Measurements from ENCODE around the gene FAM227B.
"Not testable (repeated sequence)": the region's sequence is repeated elsewhere in the genome, so short reads cannot be mapped to it uniquely, and the experiment has no call there.

FAM227B gene

DNA sequence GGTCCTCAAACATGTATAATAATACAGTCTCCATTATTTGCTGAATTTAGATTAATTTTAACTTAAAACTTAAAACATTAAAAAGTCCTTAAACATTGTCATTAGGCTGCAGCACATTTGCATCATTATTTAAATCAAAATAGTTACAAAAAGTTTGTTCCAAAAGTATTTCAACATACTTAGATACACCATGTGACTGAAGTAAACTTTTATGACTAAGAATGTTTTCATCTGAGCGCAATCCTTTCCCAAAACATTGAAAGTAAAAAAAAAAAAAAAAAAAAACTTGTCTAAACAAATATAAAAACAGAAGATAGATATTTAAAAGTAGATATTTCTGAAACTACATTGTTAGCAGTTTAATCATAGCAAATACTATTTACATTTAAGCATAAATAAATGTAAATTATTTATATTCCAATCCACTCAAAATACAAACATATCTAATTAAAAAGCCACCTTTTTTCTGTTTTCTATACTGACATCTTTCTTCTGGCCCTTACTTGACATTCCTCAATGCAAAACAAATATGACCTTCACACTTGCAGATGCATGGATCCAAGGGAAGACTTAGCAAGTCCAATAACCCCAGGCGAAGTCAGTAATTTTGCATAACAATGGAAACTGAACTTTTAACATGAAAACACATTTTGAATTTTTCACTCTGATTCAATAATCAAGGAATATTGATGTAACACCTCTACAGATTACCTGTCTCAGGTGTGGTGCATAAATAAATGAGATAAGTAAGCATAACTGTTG is 10.3 kb downstream of the FAM227B start:
- no peak for DNase-seq (ENCODE audit: low read depth)

DNA sequence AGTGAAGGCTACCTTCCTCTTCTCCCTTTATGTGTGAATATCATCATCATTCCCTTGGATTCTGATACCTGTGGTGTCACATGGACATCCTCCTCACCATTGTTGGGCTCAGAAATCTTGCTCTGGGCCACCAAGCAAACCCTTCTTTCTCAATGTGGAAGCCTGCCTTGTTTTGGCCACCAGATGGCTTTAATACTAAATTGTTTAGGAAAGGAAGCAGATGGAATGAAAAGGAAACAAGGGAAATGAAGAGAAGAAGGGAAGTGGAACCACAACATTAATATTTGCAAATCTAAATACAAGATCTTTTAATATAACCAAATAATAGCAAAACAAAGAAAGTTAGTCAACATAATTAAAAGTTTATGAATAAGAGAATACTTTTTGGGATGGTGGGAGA is 14.0 kb downstream of the FAM227B start:
- no peak for DNase-seq (ENCODE audit: low read depth)

DNA sequence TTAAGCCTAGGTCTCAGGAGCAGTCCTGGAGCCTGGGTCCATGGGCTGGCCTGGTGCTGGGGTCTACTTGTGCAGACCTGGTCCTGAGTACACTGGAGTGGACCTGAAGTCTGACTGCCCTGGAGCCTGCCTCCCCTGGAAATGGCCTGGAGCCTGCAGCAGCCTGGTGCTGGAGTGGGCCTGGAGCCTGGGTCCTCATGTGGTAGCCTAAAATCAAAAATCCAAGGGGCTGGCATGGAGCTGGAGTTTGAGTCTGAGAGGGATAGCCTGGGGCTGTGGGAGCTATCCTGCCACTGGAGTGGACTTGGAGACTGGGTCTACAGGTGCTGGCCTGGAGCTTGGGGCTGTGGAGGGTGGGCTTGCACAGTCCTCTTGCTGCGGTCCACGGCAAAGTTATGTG is 15.0 kb downstream of the FAM227B start:
- DNase-seq (ENCODE audit: low read depth) = no peak

DNA sequence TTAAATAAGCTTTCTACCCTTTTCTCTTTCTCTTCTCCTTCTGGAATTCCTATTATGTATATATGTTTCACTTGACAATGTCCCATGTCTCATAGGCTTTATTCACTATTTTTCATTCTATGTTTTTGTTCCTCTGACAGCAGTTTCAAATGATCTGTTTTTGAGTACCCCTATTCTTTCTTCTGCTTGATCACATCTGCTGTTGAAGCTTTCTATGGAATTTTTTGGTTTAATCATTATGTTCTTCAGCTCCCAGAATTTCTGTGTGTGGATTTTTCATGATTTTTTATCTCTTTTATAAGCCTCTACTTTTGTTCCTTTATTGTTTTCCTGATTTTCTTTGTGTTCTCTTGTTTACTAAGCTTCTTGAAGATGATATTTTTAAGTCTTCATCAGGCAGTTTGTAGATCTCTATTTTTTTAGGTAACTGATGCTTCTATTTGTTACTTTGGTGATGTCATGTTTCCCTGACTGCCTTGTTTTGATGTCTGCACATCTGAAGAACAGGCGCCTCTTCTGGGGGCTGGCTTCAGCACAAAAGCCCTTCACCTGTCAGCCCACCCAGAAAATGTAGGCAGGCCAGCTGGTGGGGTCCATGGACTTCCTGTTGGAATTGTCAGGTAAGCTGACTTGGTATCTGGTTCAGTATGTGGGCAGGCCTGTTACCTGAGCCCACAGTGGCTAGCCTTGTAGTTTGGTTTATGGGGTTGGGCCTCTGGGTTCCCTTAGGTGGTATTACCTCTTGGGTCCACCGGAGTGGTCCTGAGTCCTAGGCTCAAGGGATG is 15.8 kb downstream of the FAM227B start:
- DNase-seq (ENCODE audit: low read depth) = no peak

DNA sequence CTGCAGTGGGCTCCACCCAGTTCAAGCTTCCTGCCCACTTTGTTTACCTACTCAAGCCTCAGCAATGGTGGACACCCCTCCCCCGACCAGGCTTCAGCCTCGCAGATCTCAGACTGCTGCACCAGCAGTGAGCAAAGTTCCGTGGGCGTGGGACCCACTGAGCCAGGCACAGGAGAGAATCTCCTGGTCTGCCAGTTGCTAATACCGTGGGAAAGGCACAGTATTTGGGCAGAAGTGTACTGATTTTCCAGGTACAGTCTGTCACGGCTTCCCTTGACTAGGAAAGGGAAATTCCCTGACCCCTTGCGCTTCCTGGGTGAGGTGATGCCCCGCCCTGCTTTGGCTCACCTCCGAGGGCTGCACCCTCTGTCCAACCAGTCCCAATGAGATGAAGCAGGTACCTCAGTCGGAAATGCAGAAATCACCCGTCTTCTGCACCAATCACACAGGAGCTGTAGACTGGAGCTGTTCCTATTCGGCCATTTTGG is 27.7 kb downstream of the FAM227B start:
- DNase-seq (ENCODE audit: low read depth) = not testable (repeated sequence)

DNA sequence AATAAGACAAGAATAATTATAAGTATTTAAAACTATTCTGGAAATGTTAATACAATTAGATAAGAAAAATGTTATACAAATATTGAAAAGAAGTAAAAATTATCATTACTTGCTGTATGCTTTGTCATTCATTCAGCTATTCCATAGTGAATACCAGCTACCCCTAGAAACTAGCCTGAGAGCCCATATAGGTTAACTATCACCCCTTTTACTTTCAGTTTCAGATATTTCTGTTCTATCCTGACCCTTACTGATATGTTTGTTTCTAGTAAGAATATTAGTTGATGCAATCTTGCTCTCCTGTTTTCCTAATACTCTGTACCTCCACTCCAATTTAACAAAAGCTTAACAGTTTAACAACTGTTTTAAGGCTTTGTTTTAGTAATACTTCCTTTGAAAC is 31.6 kb downstream of the FAM227B start:
- no peak for DNase-seq (ENCODE audit: low read depth)

DNA sequence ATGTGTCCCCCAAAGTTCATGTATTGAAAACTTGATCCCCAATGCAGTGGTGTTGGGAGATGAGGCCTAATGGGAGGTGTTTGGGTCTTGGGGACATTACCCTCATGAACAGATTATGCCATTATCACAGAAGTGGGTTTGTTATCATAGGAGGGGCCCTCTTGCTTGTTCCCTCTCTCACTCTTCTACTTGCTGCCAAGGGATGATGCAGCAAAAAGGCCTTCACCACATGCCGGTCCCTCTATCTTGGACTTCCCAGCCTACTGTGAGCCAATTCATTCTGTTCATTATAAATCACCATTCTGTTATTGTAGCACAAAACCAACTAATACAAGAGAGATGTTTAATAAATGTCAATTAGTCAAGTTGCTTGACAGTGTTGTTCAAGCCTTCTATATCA is 47.2 kb downstream of the FAM227B start:
- no peak for DNase-seq (ENCODE audit: low read depth)

DNA sequence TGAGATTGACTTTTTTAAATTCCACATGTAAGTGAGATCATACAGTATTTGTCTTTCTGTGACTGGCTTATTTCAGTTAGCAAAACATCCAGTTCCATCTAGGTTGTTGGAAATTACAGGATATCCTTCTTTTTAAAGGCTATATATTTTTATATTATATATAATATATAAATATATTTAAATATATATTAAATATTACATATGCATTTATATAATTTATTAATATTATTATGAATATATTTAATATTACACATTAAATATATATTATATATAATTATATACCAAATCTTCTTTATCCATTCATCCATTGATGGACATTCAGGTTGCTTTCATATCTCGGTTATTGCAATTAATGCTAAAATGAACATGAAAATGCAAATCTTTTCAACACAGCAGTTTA is 49.9 kb downstream of the FAM227B start:
- no peak for DNase-seq (ENCODE audit: low read depth)

DNA sequence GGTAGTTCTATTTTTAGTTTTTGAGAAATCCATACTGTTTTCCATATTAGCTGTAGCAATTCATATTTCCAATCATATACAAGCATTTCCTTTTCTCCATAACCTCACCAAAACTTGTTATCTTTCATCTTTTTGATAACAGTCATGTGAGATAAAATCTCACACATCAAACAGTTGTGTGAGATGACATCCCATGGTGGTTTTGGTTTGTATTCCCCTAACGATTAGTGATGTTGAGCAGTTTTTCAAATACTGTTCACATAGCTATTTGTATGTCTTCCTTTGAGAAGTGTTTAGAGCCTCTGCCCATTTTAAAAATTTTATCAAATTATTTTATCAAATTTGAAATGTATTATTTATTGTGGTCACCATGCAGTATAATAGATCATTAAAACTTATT is 50.4 kb downstream of the FAM227B start:
- no peak for DNase-seq (ENCODE audit: low read depth)

DNA sequence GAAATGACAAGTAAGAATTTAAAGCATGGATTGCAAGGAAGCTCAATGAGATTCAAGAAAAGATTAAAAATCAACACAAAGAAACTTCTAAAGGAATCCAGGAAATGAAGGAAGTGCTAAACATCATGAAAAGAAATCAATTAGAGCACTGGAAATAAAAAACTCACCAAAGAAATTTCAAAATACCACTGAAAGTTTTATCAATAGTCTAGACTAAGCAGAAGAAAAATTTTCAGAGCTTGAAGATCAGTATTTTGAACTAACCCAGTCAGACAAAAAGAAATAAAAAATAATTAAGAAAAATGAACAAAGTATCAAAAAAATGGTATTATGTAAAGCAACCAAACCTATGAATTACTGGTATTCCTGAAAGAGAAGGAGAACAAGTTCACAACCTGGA is 60.6 kb downstream of the FAM227B start:
- no peak for DNase-seq (ENCODE audit: low read depth)

DNA sequence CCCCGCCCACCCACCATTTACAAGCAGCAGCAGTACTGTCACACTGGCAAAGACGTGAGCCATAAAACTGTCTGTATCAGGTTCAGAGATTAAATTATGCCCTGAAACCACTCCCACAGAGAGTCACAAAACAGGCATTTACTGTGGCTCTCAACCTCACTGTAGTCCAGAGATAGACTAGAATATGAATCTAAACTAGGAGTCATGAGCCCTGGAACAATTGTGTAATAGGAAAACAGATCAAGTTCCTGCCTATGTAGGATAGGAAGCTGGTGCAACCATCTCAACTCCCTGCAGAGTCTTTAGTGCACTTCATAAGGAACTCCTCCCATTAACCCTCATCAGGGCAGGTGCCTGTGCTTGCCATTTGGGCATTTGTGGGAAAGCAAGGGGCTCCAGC is 61.7 kb downstream of the FAM227B start:
- DNase-seq (ENCODE audit: low read depth) = no peak

DNA sequence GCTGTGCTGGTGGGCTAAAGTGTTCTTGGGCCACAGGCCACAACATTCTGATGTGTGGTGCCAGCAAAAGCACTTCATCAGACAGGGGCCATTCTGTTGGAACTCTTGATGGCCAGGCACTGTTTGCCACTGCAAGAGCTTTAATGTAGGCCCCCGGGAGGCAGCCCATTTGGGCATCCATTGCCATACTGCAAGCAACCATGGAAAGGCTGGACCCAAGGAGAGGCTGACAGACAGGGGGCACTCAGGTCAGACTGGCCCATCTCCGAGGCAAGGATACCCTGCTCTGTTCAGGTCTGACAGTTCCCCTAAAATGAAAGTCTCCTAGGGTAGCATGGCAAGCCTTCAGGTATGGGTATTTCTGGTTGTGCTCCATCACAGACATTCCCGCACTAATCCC is 64.2 kb downstream of the FAM227B start:
- DNase-seq (ENCODE audit: low read depth) = no peak

DNA sequence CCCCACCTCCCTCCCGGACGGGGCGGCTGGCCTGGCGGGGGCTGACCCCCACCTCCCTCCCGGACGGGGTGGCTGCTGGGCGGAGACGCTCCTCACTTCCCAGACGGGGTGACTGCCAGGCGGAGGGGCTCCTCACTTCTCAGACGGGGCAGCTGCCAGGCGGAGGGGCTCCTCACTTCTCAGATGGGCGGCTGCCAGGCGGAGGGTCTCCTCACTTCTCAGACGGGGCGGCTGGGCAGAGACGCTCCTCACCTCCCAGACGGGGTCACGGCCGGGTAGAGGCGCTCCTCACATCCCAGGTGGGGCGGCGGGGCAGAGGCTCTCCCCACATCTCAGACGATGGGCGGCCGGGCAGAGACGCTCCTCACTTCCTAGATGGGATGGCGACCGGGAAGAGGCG is 70.3 kb downstream of the FAM227B start:
- DNase-seq (ENCODE audit: low read depth) = not testable (repeated sequence)

DNA sequence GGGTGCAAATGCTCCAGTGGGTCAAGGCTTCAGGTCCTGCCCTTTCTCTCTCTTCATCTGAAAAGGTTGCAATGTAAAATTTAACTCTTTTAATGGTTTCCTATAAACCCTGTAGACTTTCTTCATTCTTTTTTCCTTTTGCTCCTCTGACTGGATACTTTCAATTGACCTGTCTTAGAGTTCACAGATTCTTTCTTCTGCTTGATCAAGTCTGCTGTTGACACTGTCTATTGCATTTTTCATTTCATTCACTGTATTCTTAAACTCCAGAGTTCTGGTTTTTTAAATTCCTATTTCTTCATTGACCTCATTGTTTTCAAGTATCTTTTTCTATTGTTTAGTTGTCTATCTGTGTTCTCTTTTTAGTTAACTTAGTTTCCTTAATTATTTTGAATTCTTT is 82.1 kb downstream of the FAM227B start:
- DNase-seq (ENCODE audit: low read depth) = no peak

DNA sequence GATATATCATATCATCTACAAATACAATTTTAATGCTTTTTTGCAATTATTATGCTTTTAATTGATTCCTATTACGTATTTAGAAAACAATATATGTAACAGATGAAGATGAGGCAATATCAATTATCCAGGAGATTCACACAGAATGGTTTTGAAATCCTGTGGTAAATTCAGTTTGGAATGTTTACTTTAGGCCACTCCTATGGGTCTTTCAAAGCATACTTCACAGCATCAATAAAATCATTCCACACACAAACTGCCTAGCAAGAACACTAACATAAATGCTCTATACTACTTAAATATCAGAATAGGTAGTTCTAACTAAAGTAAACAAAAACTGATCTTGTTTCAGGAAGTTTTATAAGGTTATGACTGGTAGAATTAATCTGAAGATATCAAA is 90.5 kb downstream of the FAM227B start:
- DNase-seq (ENCODE audit: low read depth) = peak; percentile 22

DNA sequence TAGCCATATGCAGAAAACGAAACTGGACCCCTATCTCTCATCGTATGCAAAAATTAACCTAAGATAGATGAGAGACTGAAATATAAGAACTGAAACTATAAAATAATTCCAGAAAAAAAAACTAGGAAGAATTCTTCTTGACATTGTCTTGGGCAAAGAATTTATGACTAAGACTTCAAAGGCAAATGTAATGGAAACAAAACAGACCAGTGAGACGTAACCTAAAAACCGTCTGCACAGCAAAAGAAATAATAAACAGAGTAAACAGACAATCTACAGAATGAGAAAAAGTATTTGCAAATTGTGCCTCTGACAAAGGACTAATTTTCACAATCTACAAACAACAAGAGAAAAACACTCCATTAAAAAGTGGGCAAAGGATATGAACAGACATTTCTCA is 92.3 kb downstream of the FAM227B start:
- DNase-seq (ENCODE audit: low read depth) = no peak

DNA sequence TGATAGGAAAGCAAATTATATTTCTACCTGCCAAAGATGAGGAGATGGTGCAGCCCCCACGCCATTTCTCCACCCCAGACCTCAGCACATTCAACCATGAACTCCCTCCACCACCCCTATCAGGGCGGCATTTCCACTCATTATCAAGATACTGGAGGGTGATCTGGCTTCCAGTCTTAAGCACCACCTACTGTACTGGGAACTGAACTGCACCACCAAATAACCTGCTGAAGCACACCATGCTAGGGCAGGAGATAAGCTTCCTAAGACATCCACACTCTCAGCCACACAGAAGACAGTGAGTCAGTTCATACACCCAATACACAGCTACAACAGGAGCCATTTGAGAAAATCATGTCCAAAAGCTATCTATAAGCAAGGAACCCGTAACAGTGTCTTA is 98.8 kb downstream of the FAM227B start:
- no peak for DNase-seq (ENCODE audit: low read depth)

DNA sequence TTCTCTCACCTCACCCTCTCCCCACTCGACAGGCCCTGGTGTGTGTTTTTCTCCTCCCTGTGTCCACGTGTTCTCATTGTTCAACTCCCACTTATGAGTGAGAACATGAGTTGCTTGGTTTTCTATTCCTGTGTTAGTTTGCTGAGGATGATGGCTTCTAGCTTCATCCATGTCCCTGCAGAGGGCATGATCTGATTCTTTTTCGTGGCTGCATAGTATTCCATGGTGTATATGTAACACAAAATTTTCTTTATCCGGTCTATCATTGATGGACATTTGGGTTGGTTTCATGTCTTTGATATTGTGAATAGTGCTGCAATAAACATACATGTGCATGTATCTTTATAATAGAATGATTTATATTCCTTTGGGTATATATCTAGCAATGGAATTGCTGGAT is 107.9 kb downstream of the FAM227B start:
- not testable (repeated sequence) for DNase-seq (ENCODE audit: low read depth)

DNA sequence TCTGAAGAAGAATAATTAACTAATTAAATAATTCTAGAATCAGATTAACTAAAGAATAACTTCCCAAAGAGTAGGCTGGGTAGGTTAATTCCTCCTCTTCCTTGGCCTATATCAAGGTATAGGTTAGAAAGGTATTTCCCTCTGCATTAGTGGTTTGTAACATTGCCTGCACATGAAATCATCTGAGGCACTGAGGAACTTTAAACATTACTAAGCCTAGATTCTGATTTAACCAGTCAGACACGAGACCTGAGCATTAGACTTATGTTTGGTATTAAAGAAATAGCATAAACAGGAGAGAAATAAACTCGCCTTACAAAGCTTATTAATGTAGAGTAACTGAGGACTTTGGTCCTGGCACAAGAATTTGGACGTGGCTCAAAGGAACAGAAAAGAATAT is 113.4 kb downstream of the FAM227B start:
- DNase-seq (ENCODE audit: low read depth) = no peak

DNA sequence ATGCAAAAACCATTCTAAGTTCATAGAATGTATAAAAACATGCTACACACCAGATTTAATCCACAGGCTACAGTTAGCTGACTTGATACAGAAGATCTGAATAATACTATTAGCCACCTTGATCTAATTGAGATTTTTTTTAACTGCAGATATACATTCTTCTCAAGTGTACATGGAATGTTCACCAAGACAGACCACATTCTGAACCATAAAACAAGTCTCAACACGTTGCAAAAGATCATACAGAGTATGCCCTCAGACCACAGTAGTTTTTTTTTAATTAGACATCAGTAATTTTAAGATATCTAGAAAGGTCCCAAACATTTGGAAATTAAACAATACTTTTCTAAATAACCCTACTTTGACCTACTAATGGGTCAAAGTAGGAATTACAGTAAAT is 114.3 kb downstream of the FAM227B start:
- DNase-seq (ENCODE audit: low read depth) = no peak

DNA sequence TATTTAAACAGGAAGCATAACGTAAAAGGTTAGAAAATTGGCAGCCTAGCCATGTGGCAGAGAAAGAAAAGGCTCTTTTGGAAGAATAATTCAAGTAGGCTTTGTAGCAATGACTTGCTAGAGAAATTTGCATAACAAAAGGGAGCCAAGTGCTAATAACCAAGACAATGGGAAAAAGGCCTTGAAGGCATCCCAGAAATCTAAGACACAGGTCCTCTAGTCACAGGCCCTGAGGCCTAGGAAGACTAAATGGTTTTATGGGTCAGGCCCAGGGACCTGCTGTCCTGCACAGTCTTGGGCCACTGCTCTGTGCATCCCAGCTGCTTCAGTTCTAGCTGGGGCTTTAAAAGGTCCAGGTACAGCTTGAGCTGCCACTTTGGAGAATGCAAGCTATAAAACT is 119.0 kb downstream of the FAM227B start:
- no peak for DNase-seq (ENCODE audit: low read depth)

DNA sequence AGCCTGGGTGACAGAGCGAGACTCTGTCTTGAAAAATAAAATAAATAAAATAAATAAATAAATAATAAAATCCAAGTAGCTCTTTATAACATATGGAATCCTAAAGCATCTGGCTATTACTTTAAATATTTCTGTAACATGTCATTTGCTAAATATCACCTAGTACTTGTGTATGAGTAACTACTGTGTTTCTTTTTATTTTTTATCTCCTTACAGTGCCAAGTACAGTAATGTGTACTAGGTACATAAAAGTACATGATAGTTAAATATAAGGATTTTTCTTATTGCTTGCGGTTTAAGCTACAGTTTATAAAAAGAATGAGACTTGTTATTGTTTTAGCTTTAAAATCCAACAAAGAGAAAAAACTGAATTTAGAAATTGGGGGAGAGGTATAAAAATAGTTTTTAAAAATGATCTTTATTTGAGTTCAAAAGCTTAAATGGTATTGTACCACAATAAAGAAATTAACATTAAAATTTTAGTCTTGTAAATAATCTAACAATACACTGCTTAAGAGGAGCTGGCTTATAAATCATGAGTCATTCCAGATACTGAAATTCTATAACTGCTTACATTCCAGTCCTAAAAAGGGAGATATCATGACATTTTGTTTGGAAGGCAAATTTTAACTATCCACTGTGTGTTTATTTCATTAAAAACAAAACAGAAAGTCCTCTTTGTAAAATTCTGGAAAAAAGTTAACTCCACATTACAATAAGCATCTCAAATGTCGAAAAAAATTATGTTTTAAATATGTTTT is 124.4 kb downstream of the FAM227B start:
- DNase-seq (ENCODE audit: low read depth) = no peak

DNA sequence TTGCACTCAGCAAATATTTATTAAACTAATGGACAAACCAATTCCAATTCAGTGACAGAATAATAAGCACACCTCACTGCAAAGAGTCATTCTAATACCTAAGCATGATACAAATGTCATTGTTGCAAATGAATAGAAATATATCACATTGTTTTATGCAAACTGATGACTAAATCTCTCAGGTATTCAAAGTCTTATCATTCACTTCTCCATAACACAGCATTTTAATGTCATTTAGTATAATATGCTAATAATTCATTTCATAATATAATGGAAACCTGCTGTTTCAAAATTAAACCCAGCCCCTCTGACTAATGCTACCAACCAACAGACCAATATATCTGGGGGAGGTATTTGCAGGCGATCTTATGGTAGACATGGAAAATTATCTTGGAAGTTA is 125.8 kb downstream of the FAM227B start:
- no peak for DNase-seq (ENCODE audit: low read depth)

Data from GM04503 (cell line).